ENCODE results near the gene ZNF213. TPM values are rescaled to one million over a fixed set of nuclear protein-coding genes. Genes with fewer than 3 reads are reported as not detected.

The ZNF213 gene
- polyA plus RNA-seq, 1 donor from 2014 or later = 5.1 TPM

DNA sequence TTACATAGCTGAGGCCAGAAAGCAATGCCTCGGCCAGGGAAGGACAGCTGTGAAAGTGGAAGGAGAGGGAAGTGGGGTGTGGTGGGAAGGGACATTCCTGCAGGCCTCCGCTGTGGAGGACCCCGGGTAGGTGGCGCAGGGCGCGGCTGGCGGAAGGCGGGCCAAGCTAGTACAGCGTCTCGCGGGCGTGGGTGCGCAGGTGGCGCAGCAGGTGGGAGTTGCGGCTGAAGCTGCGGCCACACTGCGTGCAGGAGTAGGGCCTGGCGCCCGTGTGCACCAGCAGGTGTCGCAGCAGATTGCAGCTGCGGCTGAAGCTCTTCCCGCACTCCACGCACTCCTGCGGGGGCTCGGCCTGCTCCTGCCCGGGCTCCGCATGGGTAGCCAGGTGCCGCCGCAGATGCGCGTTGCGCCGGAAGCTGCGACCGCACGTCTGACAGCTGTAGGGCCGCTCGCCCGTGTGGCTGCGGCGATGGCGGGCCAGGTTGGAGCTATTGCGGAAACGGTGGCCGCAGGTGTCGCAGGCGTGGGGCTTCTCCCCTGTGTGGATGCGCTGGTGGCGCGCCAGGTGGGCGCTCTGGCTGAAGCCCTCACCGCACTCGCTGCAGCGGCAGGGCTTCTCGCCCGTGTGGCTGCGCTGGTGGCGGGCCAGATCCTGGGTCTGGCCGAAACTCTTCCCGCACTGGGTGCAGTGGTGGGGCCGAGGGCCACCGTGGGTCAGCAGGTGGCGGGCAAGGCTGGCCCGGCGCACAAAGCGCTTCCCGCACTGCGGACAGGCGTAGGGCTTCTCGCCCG lies 45.7 kb upstream of the ZNF213 start:
- Histone ChIP-seq H3K27me3 (ENCODE audit: insufficient read depth, low read depth, low read length) (no peaks in the 10 kb centered on the region), H3K9me2 (ENCODE audit: insufficient read depth, low read length) (no peaks in the 10 kb centered on the region), H3K4me3 (ENCODE audit: low read length) (no peak overlapping the region), H3K4me2 (ENCODE audit: low read length) (no peak overlapping the region), H3K9ac (ENCODE audit: low read length) (no peak overlapping the region), H3K79me2 (replicated peaks; ENCODE audit: insufficient read depth, low read length) (no peaks in the 10 kb centered on the region), H4K20me1 (ENCODE audit: insufficient read depth) (no peaks in the 10 kb centered on the region), H2AFZ (ENCODE audit: low read depth, low read length) (no peak overlapping the region), H3F3A (ENCODE audit: insufficient read depth, low read length, poor library complexity, severe bottlenecking) (no peaks in the 10 kb centered on the region), H3K9me3 (ENCODE audit: low read length) (no peaks in the 10 kb centered on the region), H3K36me3 (ENCODE audit: insufficient read depth, low read length) (no peaks in the 10 kb centered on the region), H3K27ac (ENCODE audit: low read length) (no peak overlapping the region)
- TF ChIP-seq EZH2 (IDR thresholded peaks at IDR 0.05; ENCODE audit: borderline replicate concordance, insufficient read depth, low read length, poor library complexity, severe bottlenecking) = no peak
- TF ChIP-seq, protein P1, sequence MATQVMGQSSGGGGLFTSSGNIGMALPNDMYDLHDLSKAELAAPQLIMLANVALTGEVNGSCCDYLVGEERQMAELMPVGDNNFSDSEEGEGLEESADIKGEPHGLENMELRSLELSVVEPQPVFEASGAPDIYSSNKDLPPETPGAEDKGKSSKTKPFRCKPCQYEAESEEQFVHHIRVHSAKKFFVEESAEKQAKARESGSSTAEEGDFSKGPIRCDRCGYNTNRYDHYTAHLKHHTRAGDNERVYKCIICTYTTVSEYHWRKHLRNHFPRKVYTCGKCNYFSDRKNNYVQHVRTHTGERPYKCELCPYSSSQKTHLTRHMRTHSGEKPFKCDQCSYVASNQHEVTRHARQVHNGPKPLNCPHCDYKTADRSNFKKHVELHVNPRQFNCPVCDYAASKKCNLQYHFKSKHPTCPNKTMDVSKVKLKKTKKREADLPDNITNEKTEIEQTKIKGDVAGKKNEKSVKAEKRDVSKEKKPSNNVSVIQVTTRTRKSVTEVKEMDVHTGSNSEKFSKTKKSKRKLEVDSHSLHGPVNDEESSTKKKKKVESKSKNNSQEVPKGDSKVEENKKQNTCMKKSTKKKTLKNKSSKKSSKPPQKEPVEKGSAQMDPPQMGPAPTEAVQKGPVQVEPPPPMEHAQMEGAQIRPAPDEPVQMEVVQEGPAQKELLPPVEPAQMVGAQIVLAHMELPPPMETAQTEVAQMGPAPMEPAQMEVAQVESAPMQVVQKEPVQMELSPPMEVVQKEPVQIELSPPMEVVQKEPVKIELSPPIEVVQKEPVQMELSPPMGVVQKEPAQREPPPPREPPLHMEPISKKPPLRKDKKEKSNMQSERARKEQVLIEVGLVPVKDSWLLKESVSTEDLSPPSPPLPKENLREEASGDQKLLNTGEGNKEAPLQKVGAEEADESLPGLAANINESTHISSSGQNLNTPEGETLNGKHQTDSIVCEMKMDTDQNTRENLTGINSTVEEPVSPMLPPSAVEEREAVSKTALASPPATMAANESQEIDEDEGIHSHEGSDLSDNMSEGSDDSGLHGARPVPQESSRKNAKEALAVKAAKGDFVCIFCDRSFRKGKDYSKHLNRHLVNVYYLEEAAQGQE (IDR thresholded peaks at IDR 0.05; ENCODE audit: borderline replicate concordance) = no peak
- TF ChIP-seq EP300 (conservative IDR thresholded peaks at IDR 0.05; ENCODE audit: poor library complexity, severe bottlenecking) = no peak
- no peak for TF ChIP-seq RAD21 (conservative IDR thresholded peaks at IDR 0.05)
- no peak for TF ChIP-seq MXI1 (conservative IDR thresholded peaks at IDR 0.05; ENCODE audit: poor library complexity, severe bottlenecking)
- no peak for TF ChIP-seq TAF1 (IDR thresholded peaks at IDR 0.05; ENCODE audit: low read depth)
- TF ChIP-seq, protein P2, sequence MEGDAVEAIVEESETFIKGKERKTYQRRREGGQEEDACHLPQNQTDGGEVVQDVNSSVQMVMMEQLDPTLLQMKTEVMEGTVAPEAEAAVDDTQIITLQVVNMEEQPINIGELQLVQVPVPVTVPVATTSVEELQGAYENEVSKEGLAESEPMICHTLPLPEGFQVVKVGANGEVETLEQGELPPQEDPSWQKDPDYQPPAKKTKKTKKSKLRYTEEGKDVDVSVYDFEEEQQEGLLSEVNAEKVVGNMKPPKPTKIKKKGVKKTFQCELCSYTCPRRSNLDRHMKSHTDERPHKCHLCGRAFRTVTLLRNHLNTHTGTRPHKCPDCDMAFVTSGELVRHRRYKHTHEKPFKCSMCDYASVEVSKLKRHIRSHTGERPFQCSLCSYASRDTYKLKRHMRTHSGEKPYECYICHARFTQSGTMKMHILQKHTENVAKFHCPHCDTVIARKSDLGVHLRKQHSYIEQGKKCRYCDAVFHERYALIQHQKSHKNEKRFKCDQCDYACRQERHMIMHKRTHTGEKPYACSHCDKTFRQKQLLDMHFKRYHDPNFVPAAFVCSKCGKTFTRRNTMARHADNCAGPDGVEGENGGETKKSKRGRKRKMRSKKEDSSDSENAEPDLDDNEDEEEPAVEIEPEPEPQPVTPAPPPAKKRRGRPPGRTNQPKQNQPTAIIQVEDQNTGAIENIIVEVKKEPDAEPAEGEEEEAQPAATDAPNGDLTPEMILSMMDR (IDR thresholded peaks at IDR 0.05; ENCODE audit: poor library complexity, severe bottlenecking) = no peak
- no peak for TF ChIP-seq SMC3 (conservative IDR thresholded peaks at IDR 0.05; ENCODE audit: poor library complexity)
- TF ChIP-seq POLR2AphosphoS5 (IDR thresholded peaks at IDR 0.05) = no peak

DNA sequence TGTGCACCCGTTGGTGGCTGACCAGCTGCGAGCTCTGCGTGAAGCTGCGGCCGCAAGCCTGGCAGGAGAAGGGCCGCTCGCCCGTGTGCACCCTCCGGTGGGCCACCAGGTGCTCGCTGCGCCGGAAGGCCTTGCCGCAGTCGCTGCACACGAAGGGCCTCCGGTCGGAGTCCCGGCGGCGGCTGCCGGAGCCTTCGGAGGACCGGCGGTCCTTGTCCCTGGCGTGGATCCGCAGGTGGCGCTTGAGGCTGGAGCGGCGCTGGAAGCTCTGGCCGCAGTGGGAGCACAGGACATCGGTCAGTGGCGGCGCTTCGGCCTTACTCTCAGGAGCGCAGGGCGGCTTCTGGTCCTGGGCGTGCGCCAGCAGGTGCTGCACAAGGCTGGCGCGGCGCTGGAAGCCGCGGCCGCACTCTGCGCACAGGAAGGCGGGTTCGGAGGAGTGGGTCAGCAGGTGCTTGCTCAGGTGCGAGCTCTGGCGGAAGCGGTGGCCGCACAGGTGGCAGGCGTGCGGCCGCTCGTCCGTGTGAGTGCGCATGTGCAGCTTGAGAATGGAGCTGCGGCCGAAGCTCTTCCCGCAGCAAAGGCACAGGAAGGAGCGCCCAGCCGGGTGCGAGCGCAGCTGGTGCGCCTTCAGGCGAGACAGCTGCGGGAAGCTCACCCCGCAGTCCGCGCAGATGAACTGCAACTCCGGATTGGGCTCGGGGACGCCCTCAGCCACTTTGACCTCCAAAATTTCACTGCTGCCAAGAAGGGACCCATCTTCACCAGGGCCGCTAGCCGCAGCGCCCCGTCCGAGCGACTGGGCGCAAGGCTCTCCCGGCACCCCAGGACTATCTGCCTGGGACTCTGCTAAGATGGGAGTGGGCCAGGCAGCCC lies 44.9 kb upstream of the ZNF213 start:
- no peak overlapping the region for H2AFZ ChIP-seq (ENCODE audit: low read depth, low read length)

More for the DNA sequence above, 44.9 kb upstream of the ZNF213 start:
- TF ChIP-seq MXI1 (conservative IDR thresholded peaks at IDR 0.05; ENCODE audit: poor library complexity, severe bottlenecking) = no peak
- TF ChIP-seq, protein P2 (IDR thresholded peaks at IDR 0.05; ENCODE audit: poor library complexity, severe bottlenecking) = no peak
- TF ChIP-seq SMC3 (conservative IDR thresholded peaks at IDR 0.05; ENCODE audit: poor library complexity) = no peak
- no peak for TF ChIP-seq EZH2 (IDR thresholded peaks at IDR 0.05; ENCODE audit: borderline replicate concordance, insufficient read depth, low read length, poor library complexity, severe bottlenecking)
- TF ChIP-seq, protein P1 (IDR thresholded peaks at IDR 0.05; ENCODE audit: borderline replicate concordance) = no peak
- TF ChIP-seq TAF1 (IDR thresholded peaks at IDR 0.05; ENCODE audit: low read depth) = no peak
- no peak for TF ChIP-seq POLR2AphosphoS5 (IDR thresholded peaks at IDR 0.05)
- no peak for TF ChIP-seq EP300 (conservative IDR thresholded peaks at IDR 0.05; ENCODE audit: poor library complexity, severe bottlenecking)
- TF ChIP-seq RAD21 (conservative IDR thresholded peaks at IDR 0.05) = no peak
- Histone ChIP-seq H3K27me3 (ENCODE audit: insufficient read depth, low read depth, low read length) (no peaks in the 10 kb centered on the region), H3K9me2 (ENCODE audit: insufficient read depth, low read length) (no peaks in the 10 kb centered on the region), H3K36me3 (ENCODE audit: insufficient read depth, low read length) (no peaks in the 10 kb centered on the region), H3K79me2 (replicated peaks; ENCODE audit: insufficient read depth, low read length) (no peaks in the 10 kb centered on the region), H3K27ac (ENCODE audit: low read length) (no peak overlapping the region), H3K9me3 (ENCODE audit: low read length) (no peaks in the 10 kb centered on the region), H4K20me1 (ENCODE audit: insufficient read depth) (no peaks in the 10 kb centered on the region), H3K4me3 (ENCODE audit: low read length) (no peak overlapping the region), H3K4me2 (ENCODE audit: low read length) (no peak overlapping the region), H3F3A (ENCODE audit: insufficient read depth, low read length, poor library complexity, severe bottlenecking) (no peaks in the 10 kb centered on the region), H3K9ac (ENCODE audit: low read length) (no peak overlapping the region)
